ENCODE data around the gene SERPINA1. TPM values are rescaled to one million over a fixed set of nuclear protein-coding genes. Genes with fewer than 3 reads are reported as not detected.
"Not testable (repeated sequence)": the region's sequence is repeated elsewhere in the genome, so short reads cannot be mapped to it uniquely, and the experiment has no call there.

SERPINA1 gene
- total RNA-seq, 2 donors from 2014 or later: 2.4 to 8.8 TPM

DNA sequence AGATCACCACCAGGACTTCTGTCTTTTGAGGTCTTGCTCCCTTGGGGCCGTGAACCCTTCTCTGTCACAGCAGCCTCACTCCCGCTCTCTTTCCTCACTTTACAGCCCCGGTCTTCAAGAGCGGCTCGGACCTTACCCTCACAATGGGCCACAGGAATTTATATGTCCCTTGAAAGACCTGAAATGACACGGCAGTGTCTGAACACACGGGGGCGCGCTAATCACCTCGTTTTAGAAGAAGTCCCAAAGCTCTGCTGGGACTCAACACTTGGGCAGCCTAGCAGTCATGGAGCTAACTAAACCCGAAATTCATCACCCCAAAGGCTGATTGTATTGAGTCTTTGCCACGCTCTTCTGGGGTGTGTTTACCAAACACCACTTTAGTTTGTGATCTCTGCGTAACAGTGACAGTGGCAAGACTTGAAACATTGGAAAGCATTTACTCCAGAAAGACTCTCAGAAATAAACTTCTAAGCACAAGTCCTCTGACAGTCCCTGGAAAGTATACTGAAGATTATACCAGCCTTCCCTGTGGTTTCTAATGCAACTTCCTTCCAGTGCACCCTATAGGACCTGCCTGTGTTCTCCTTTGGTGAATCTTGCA is 35.2 kb upstream of the SERPINA1 start:
- DNase-seq (ENCODE audit: low spot score): peak; percentile 74
- no peaks in the 10 kb centered on the region for H3K27me3 ChIP-seq
- H3K9me3 ChIP-seq: no peaks in the 10 kb centered on the region
- no peaks in the 10 kb centered on the region for H3K36me3 ChIP-seq
- H3K4me1 ChIP-seq: no peaks in the 10 kb centered on the region
- TF ChIP-seq, protein P1, sequence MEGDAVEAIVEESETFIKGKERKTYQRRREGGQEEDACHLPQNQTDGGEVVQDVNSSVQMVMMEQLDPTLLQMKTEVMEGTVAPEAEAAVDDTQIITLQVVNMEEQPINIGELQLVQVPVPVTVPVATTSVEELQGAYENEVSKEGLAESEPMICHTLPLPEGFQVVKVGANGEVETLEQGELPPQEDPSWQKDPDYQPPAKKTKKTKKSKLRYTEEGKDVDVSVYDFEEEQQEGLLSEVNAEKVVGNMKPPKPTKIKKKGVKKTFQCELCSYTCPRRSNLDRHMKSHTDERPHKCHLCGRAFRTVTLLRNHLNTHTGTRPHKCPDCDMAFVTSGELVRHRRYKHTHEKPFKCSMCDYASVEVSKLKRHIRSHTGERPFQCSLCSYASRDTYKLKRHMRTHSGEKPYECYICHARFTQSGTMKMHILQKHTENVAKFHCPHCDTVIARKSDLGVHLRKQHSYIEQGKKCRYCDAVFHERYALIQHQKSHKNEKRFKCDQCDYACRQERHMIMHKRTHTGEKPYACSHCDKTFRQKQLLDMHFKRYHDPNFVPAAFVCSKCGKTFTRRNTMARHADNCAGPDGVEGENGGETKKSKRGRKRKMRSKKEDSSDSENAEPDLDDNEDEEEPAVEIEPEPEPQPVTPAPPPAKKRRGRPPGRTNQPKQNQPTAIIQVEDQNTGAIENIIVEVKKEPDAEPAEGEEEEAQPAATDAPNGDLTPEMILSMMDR (IDR thresholded peaks at IDR 0.05): peak; percentile 45 to 71
- H3K4me3 ChIP-seq: no peak overlapping the region
- no peak overlapping the region for H3K27ac ChIP-seq

- no peaks in the 10 kb centered on the region for H3K27me3 ChIP-seq
- H3K4me1 ChIP-seq: no peaks in the 10 kb centered on the region
- H3K4me3 ChIP-seq: no peak overlapping the region
- TF ChIP-seq, protein P1 (IDR thresholded peaks at IDR 0.05): no peak
- DNase-seq (ENCODE audit: low spot score): no peak
- H3K9me3 ChIP-seq: no peaks in the 10 kb centered on the region
- H3K36me3 ChIP-seq: no peaks in the 10 kb centered on the region
- no peak overlapping the region for H3K27ac ChIP-seq
These were observed 32.9 kb upstream of the SERPINA1 start for GRCh38 chr14:94421316-94421715.

DNA sequence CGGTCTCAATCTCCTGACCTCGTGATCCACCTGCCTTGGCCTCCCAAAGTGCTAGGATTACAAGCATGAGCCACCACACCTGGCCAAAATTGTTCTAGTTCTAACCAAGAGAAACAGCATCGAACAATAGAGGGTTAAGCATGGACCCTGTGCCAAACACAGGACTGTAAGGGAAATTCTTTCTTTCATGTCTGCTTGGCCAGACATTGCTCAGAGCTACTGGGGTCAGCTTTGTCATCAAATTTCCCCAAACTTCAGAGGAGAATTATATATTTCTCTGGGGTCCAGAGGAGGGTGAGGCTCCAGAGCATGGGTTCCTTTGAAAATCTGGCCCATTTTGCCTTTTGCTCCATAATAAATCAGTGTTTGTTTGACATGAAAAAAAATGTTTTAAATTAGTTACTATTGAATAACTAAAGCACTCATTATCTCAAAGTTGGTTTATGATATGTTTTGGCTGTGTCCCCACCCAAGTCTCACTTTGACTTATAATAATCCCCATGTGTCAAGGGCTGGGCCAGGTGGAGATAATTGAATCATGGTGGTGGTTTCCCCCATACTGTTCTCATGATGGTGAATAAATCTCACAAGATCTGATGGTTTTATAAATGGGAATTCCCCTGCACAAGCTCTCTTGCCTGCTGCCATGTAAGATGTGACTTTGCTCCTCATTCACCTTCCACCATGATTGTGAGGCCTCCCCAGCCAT is 29.2 kb upstream of the SERPINA1 start:
- not testable (repeated sequence) for H3K9me3 ChIP-seq; H3K4me3 ChIP-seq; H3K27me3 ChIP-seq; H3K27ac ChIP-seq; H3K36me3 ChIP-seq; H3K4me1 ChIP-seq; DNase-seq (ENCODE audit: low spot score)

GRCh38 chr14:94412671-94413638 is 24.6 kb upstream of the SERPINA1 start:
- TF ChIP-seq, protein P1 (IDR thresholded peaks at IDR 0.05): no peak
- Histone ChIP-seq H3K9me3 (peaks cover 0 to 10% of the 10 kb centered on the region in 2 donors), H3K36me3 (no peaks in the 10 kb centered on the region), H3K4me1 (no peaks in the 10 kb centered on the region), H3K4me3 (no peak overlapping the region), H3K27ac (no peak overlapping the region), H3K27me3 (no peaks in the 10 kb centered on the region)
- DNase-seq (ENCODE audit: low spot score): no peak

- no peak overlapping the region for H3K4me3 ChIP-seq
- no peaks in the 10 kb centered on the region for H3K27me3 ChIP-seq
- H3K9me3 ChIP-seq: peaks cover 0 to 21% of the 10 kb centered on the region in 2 donors
- H3K36me3 ChIP-seq: no peaks in the 10 kb centered on the region
- no peak for DNase-seq (ENCODE audit: low spot score)
- no peaks in the 10 kb centered on the region for H3K4me1 ChIP-seq
- TF ChIP-seq, protein P1 (IDR thresholded peaks at IDR 0.05): no peak
- H3K27ac ChIP-seq: no peak overlapping the region
These were observed 23.2 kb upstream of the SERPINA1 start for GRCh38 chr14:94411638-94412037.

- not testable (repeated sequence) for H3K27ac ChIP-seq; DNase-seq (ENCODE audit: low spot score); H3K4me1 ChIP-seq; H3K4me3 ChIP-seq; H3K36me3 ChIP-seq; H3K27me3 ChIP-seq
- peaks cover 0 to 22% of the 10 kb centered on the region in 2 donors for H3K9me3 ChIP-seq
These were observed 21.0 kb upstream of the SERPINA1 start for GRCh38 chr14:94409430-94409829.
